Trophoblast cell (in vitro differentiated cells and primary cell): ENCODE data around the gene HTR2C.

Experiments
- DNase-seq, 2 donors: peaks; one replicate each; pipeline ENCODE4 v3.0.0-alpha.2; 2016
- H2AFZ ChIP-seq: 2 replicates; pipeline ENCODE4 v1.6.1; 2013; ENCODE audit warnings: low read length, moderate library complexity, mild to moderate bottlenecking; ENCODE audit not compliant: insufficient read depth, poor library complexity
- H2AK5ac ChIP-seq: 2 replicates; pipeline ENCODE4 v1.6.1; 2013; ENCODE audit warnings: mild to moderate bottlenecking, low read length
- H2BK120ac ChIP-seq: 2 replicates; pipeline ENCODE4 v1.6.1; 2013; ENCODE audit warnings: low read length, mild to moderate bottlenecking, moderate library complexity; ENCODE audit not compliant: insufficient read depth, poor library complexity
- H2BK12ac ChIP-seq: 2 replicates; pipeline ENCODE4 v1.6.1; 2013; ENCODE audit warnings: mild to moderate bottlenecking, low read length, moderate library complexity
- H2BK5ac ChIP-seq: 2 replicates; pipeline ENCODE4 v1.6.1; 2013; ENCODE audit warnings: low read length, low read depth, moderate library complexity, mild to moderate bottlenecking; ENCODE audit not compliant: poor library complexity
- H3K14ac ChIP-seq: 2 replicates; pipeline ENCODE4 v1.6.1; 2013; ENCODE audit warnings: mild to moderate bottlenecking, low read length
- H3K18ac ChIP-seq: 2 replicates; pipeline ENCODE4 v1.6.1; 2013; ENCODE audit warnings: mild to moderate bottlenecking, low read length
- H3K23ac ChIP-seq: 2 replicates; pipeline ENCODE4 v1.6.1; 2013; ENCODE audit warnings: low read length
- H3K27ac ChIP-seq: 2 replicates; pipeline ENCODE4 v1.5.1; 2013; ENCODE audit warnings: low read depth, mild to moderate bottlenecking, inconsistent platforms, low read length, moderate library complexity
- H3K27me3 ChIP-seq: 2 replicates; pipeline ENCODE4 v1.6.1; 2013; ENCODE audit warnings: inconsistent platforms, mild to moderate bottlenecking, low read length, moderate library complexity; ENCODE audit not compliant: insufficient read depth
- H3K36me3 ChIP-seq, 2 experiments: 1 replicate in 1 of 2; 2 replicates in 1 of 2; pipeline ENCODE4 v1.6.1; 2013; ENCODE audit warnings: low read length in 2 of 2, mild to moderate bottlenecking in 2 of 2, moderate library complexity in 1 of 2; ENCODE audit not compliant: insufficient read depth in 2 of 2, control insufficient read depth in 1 of 2
- H3K4ac ChIP-seq: 2 replicates; pipeline ENCODE4 v1.6.1; 2013; ENCODE audit warnings: low read depth, mild to moderate bottlenecking, low read length, moderate library complexity
- H3K4me1 ChIP-seq, 2 experiments: 1 replicate in 1 of 2; 2 replicates in 1 of 2; pipeline ENCODE4 v1.6.1; 2013; ENCODE audit warnings: low read length in 2 of 2, mild to moderate bottlenecking in 2 of 2, moderate library complexity in 1 of 2; ENCODE audit not compliant: insufficient read depth in 2 of 2, control insufficient read depth in 1 of 2
- H3K4me2 ChIP-seq: 2 replicates; pipeline ENCODE4 v1.6.1; 2013; ENCODE audit warnings: inconsistent platforms, mild to moderate bottlenecking, low read length, moderate library complexity
- H3K4me3 ChIP-seq: 2 replicates; pipeline ENCODE4 v1.5.1; 2013; ENCODE audit warnings: mild to moderate bottlenecking, low read depth, low read length, inconsistent platforms
- H3K79me1 ChIP-seq: one replicate; pipeline ENCODE4 v1.6.1; 2013; ENCODE audit warnings: low read length
- H3K79me2 ChIP-seq: 2 replicates; pipeline ENCODE4 v1.6.1; 2013; ENCODE audit warnings: low read length, mild to moderate bottlenecking; ENCODE audit not compliant: control insufficient read depth, insufficient read depth, poor library complexity
- H3K9ac ChIP-seq: 2 replicates; pipeline ENCODE4 v1.6.1; 2013; ENCODE audit warnings: mild to moderate bottlenecking, low read length
- H3K9me3 ChIP-seq: 2 replicates; pipeline ENCODE4 v1.6.1; 2013; ENCODE audit warnings: low read depth, mild to moderate bottlenecking, control low read depth, inconsistent platforms, low read length; ENCODE audit not compliant: insufficient read depth
- H4K12ac ChIP-seq: 2 replicates; pipeline ENCODE4 v1.6.1; 2013; ENCODE audit warnings: low read depth, mild to moderate bottlenecking, low read length, moderate library complexity
- H4K8ac ChIP-seq: 2 replicates; pipeline ENCODE4 v1.6.1; 2013; ENCODE audit warnings: low read depth, mild to moderate bottlenecking, low read length, moderate library complexity
- H4K91ac ChIP-seq: one replicate; pipeline ENCODE4 v1.6.1; 2013; ENCODE audit warnings: low read depth, mild to moderate bottlenecking, low read length, moderate library complexity
- WGBS: extraction: QIAGEN DNeasy Blood & Tissue Kit; methylation state at CpG from one replicate; pipeline ENCODE4 v1.1.7; 2013; ENCODE audit warnings: missing lambda C conversion rate; ENCODE audit not compliant: insufficient read length, insufficient coverage; ENCODE audit errors: extremely low coverage; 5-methylcytosine and 5-hydroxymethylcytosine counted together

The HTR2C gene

DNA sequence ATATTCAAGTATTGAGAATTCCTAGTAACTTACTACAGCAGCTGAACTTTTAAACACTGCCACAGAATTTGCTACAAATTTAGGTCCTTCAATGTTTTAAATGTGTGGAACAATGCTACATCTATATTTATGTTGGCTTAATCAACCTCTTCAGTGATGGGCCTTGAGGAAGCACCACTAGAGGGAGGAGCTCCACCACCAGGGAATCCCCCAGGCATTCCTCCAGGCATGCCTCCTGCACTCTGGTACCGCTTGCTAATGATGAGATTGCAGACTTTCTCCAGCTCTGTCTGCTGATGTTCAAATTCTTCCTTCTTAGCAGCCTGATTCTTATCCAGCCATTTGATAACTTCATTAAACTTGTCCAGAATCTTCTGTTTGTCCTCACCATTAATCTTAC is 190.8 kb downstream of the HTR2C start:
- no peak overlapping the region for H3K4me3 ChIP-seq
- no peak overlapping the region for H3K14ac ChIP-seq
- no peaks in the 10 kb centered on the region for H3K79me2 ChIP-seq
- no peak overlapping the region for H2BK5ac ChIP-seq
- no peak overlapping the region for H3K4me2 ChIP-seq
- H3K79me1 ChIP-seq = no peaks in the 10 kb centered on the region
- no CpG with 5 or more reads among the region's 1 CpG for WGBS
- H3K18ac ChIP-seq = no peak overlapping the region
- H3K27ac ChIP-seq = no peak overlapping the region
- no peak overlapping the region for H4K8ac ChIP-seq
- H2BK120ac ChIP-seq = no peak overlapping the region
- H3K9ac ChIP-seq = no peak overlapping the region
- no peak overlapping the region for H2BK12ac ChIP-seq
- DNase-seq = peak in 1 of 2 donors; percentile 16
- no peaks in the 10 kb centered on the region for H3K36me3 ChIP-seq
- H3K27me3 ChIP-seq = no peaks in the 10 kb centered on the region
- H3K4ac ChIP-seq = no peak overlapping the region
- no peak overlapping the region for H4K12ac ChIP-seq
- H4K91ac ChIP-seq = no peak overlapping the region
- H3K9me3 ChIP-seq = no peaks in the 10 kb centered on the region
- H2AK5ac ChIP-seq = no peak overlapping the region
- no peak overlapping the region for H3K23ac ChIP-seq
- H3K4me1 ChIP-seq = no peaks in the 10 kb centered on the region
- no peak overlapping the region for H2AFZ ChIP-seq

DNA sequence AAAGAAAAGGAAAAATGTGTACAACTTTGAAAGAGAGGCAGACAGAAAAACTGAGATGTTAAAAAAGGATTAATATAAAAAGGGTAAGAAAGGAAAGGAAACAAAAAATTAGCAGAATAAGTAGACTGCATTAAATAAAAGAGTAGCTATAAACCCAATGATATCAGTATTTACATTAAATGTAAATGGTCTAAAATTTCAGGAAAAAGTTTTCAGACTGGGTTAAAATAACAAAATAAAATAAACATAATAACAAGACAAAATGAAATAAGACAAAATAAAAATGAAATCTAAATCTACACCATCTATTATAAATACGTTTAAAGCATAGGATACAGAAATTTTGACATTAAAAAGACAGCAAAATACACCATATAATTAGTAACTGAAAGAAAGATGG is 199.0 kb downstream of the HTR2C start:
- no peak overlapping the region for H3K18ac ChIP-seq
- no peaks in the 10 kb centered on the region for H3K79me2 ChIP-seq
- H3K23ac ChIP-seq = no peak overlapping the region
- H4K12ac ChIP-seq = no peak overlapping the region
- H3K36me3 ChIP-seq = no peaks in the 10 kb centered on the region
- no peak overlapping the region for H3K4me3 ChIP-seq
- no peak overlapping the region for H4K8ac ChIP-seq
- no peak overlapping the region for H3K4me2 ChIP-seq
- H3K9ac ChIP-seq = no peak overlapping the region
- no peak for DNase-seq
- WGBS = no CpG with 5 or more reads among the region's 1 CpG
- H3K4me1 ChIP-seq = no peaks in the 10 kb centered on the region
- no peaks in the 10 kb centered on the region for H3K9me3 ChIP-seq
- H2BK120ac ChIP-seq = no peak overlapping the region
- H4K91ac ChIP-seq = no peak overlapping the region
- H2AFZ ChIP-seq = no peak overlapping the region
- no peak overlapping the region for H2BK5ac ChIP-seq
- H3K27me3 ChIP-seq = no peaks in the 10 kb centered on the region
- no peak overlapping the region for H3K27ac ChIP-seq
- no peak overlapping the region for H3K14ac ChIP-seq
- no peaks in the 10 kb centered on the region for H3K79me1 ChIP-seq
- H2AK5ac ChIP-seq = no peak overlapping the region
- H2BK12ac ChIP-seq = no peak overlapping the region
- no peak overlapping the region for H3K4ac ChIP-seq

DNA sequence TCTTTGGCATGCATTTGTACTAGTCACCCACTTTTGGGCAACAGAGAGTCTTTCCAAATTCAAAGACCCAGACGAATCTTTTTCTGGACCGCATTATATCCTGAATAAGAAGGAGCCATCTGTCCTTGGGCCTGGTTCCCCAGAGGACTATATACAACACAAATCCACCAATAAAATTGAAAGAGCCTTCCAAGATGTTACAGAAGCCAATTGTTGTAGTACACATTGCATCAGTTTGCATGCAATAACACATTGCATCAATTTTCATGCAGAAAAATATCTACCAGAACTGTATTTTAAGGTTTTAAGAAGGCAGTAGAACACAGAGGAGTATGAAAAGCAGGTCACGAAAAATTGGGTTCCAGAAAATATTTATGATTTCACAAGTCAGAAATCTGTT is 203.2 kb downstream of the HTR2C start:
- Histone ChIP-seq H4K8ac (no peak overlapping the region), H4K91ac (no peak overlapping the region), H3K79me2 (no peaks in the 10 kb centered on the region), H2AFZ (no peak overlapping the region), H2BK120ac (no peak overlapping the region), H3K9me3 (no peaks in the 10 kb centered on the region), H3K4ac (no peak overlapping the region), H2BK12ac (no peak overlapping the region), H3K27me3 (no peaks in the 10 kb centered on the region), H4K12ac (no peak overlapping the region), H3K79me1 (no peaks in the 10 kb centered on the region), H3K14ac (no peak overlapping the region), H3K4me3 (no peak overlapping the region), H3K27ac (no peak overlapping the region), H2BK5ac (no peak overlapping the region), H3K9ac (no peak overlapping the region), H3K36me3 (no peaks in the 10 kb centered on the region), H3K18ac (no peak overlapping the region), H3K23ac (no peak overlapping the region), H3K4me1 (no peaks in the 10 kb centered on the region), H3K4me2 (no peak overlapping the region), H2AK5ac (no peak overlapping the region)
- no peak for DNase-seq
- no CpG with 5 or more reads among the region's 3 CpGs for WGBS

DNA sequence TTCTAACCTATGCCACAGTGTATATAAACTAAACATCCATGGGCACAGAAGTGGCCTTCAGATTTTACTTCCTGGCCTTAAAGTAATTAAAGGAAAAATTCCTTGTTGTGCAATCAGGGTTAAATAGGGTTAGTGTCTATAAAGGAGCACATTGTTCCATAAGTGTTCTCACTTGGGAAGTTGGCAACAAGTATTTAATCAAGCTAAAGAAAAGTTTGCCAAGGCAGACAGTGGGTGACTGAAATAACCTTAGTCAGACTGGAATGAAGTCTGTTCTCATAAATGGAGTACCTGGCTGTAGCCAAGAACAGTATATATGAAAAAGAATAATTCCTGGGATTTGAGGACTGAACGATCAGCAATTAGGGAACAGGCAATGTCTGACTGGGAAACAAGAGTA is 213.6 kb downstream of the HTR2C start:
- no peak overlapping the region for H3K18ac ChIP-seq
- no CpG with 5 or more reads among the region's 1 CpG for WGBS
- no peaks in the 10 kb centered on the region for H3K79me2 ChIP-seq
- no peak overlapping the region for H3K4me3 ChIP-seq
- no peak overlapping the region for H2AK5ac ChIP-seq
- H2AFZ ChIP-seq = no peak overlapping the region
- H4K12ac ChIP-seq = no peak overlapping the region
- H2BK12ac ChIP-seq = no peak overlapping the region
- H3K4me2 ChIP-seq = no peak overlapping the region
- no peaks in the 10 kb centered on the region for H3K36me3 ChIP-seq
- no peak overlapping the region for H2BK5ac ChIP-seq
- H3K27ac ChIP-seq = no peak overlapping the region
- no peak overlapping the region for H3K9ac ChIP-seq
- no peak overlapping the region for H3K14ac ChIP-seq
- H3K27me3 ChIP-seq = no peaks in the 10 kb centered on the region
- H3K23ac ChIP-seq = no peak overlapping the region
- H2BK120ac ChIP-seq = no peak overlapping the region
- H3K4ac ChIP-seq = no peak overlapping the region
- no peak for DNase-seq
- H3K9me3 ChIP-seq = no peaks in the 10 kb centered on the region
- no peaks in the 10 kb centered on the region for H3K4me1 ChIP-seq
- H4K91ac ChIP-seq = no peak overlapping the region
- H4K8ac ChIP-seq = no peak overlapping the region
- no peaks in the 10 kb centered on the region for H3K79me1 ChIP-seq
